GM12878 (cell line): ENCODE data around the gene ATP8A1. TPM values are rescaled to one million over a fixed set of nuclear protein-coding genes. Genes with fewer than 3 reads are reported as not detected.
A peak's percentile ranks its signal among the peaks of the same experiment; 100 is the strongest.

Experiments
- BCLAF1 ChIP-seq: fragments of 450-650 bp; IDR thresholded peaks from 2 replicates; pipeline ENCODE4 v1.6.1; 2017; ENCODE audit warnings: antibody characterized with exemption, mild to moderate bottlenecking, moderate library complexity
- BRCA1 ChIP-seq: IDR thresholded peaks from 2 replicates; pipeline ENCODE4 v1.6.1; 2011; ENCODE audit warnings: low read depth, low read length, improper control_type of control experiment
- CEBPZ ChIP-seq: fragments of 150-350 bp; IDR thresholded peaks from 2 replicates; pipeline ENCODE4 v1.6.1; 2016; ENCODE audit warnings: low read depth, low read length
- DPF2 ChIP-seq: fragments of 450-650 bp; IDR thresholded peaks from 2 replicates; pipeline ENCODE4 v1.6.1; 2017; ENCODE audit warnings: mild to moderate bottlenecking
- HDAC6 ChIP-seq: fragments of 200-600 bp; sonication (generic); IDR thresholded peaks from one replicate; pipeline ENCODE4 v1.8.0; 2017; ENCODE audit warnings: antibody characterized with exemption; ENCODE audit not compliant: unreplicated experiment
- HDGF ChIP-seq: fragments of 450-650 bp; IDR thresholded peaks from 2 replicates; pipeline ENCODE4 v1.6.1; 2016; ENCODE audit warnings: antibody characterized with exemption
- JUND ChIP-seq: IDR thresholded peaks from 2 replicates; pipeline ENCODE4 v1.6.1; 2012; ENCODE audit warnings: low read depth, mild to moderate bottlenecking, low read length, improper control_type of control experiment, moderate library complexity
- KAT2A ChIP-seq: conservative IDR thresholded peaks from 2 replicates; pipeline ENCODE4 v1.6.1; 2011; ENCODE audit warnings: low read depth, low read length; ENCODE audit not compliant: control insufficient read depth
- LARP7 ChIP-seq: fragments of 450-650 bp; IDR thresholded peaks from 2 replicates; pipeline ENCODE4 v1.6.1; 2017; ENCODE audit warnings: mild to moderate bottlenecking
- MTA2 ChIP-seq: fragments of 450-650 bp; IDR thresholded peaks from 2 replicates; pipeline ENCODE4 v1.6.1; 2016; ENCODE audit warnings: low read depth, mild to moderate bottlenecking, moderate library complexity
- NFIC ChIP-seq: IDR thresholded peaks from 2 replicates; pipeline ENCODE4 v1.6.1; 2012; ENCODE audit warnings: low read depth, mild to moderate bottlenecking, inconsistent platforms, low read length, moderate library complexity
- POLR2AphosphoS2 ChIP-seq: IDR thresholded peaks from 2 replicates; pipeline ENCODE4 v1.6.1; 2011; ENCODE audit warnings: low read depth, mild to moderate bottlenecking, low read length, improper control_type of control experiment, moderate library complexity
- RAD21 ChIP-seq: IDR thresholded peaks from 2 replicates; pipeline ENCODE4 v1.6.1; 2011; ENCODE audit warnings: mild to moderate bottlenecking, low read depth, low read length, moderate library complexity; ENCODE audit not compliant: insufficient read depth
- RCOR1 ChIP-seq: conservative IDR thresholded peaks from 2 replicates; pipeline ENCODE4 v1.6.1; 2012; ENCODE audit warnings: low read depth, low read length, improper control_type of control experiment
- SMARCA5 ChIP-seq: fragments of 450-650 bp; IDR thresholded peaks from 2 replicates; pipeline ENCODE4 v1.6.1; 2017; ENCODE audit warnings: mild to moderate bottlenecking
- TARDBP ChIP-seq: IDR thresholded peaks from 2 replicates; pipeline ENCODE4 v1.6.1; 2016; ENCODE audit warnings: borderline replicate concordance
- TCF7 ChIP-seq: IDR thresholded peaks from 2 replicates; pipeline ENCODE4 v1.6.1; 2014; ENCODE audit warnings: antibody characterized with exemption, borderline replicate concordance
- ZBTB33 ChIP-seq: fragments of 450-650 bp; IDR thresholded peaks from 2 replicates; pipeline ENCODE4 v1.6.1; 2017; ENCODE audit warnings: mild to moderate bottlenecking
- ZNF207 ChIP-seq: fragments of 450-650 bp; IDR thresholded peaks from 2 replicates; pipeline ENCODE4 v1.6.1; 2014; ENCODE audit warnings: antibody characterized with exemption, mild to moderate bottlenecking, borderline replicate concordance
- ZNF217 ChIP-seq: fragments of 450-650 bp; IDR thresholded peaks from 2 replicates; pipeline ENCODE4 v1.6.1; 2017; ENCODE audit warnings: antibody characterized with exemption, mild to moderate bottlenecking
- ZNF622 ChIP-seq: fragments of 450-650 bp; IDR thresholded peaks from 2 replicates; pipeline ENCODE4 v1.6.1; 2017; ENCODE audit warnings: mild to moderate bottlenecking, inconsistent platforms
- polyA plus RNA-seq, 11 experiments: library from polyadenylated mRNA; depleted of rRNA in 4 of 11; unstranded in 6 of 11; stranded (reverse) in 5 of 11; fragments of >200 nt; fragmentation: Nextera tagmentation in 4 of 11; fragmentation: Illumina TruSeq in 1 of 11; extraction: Ambion mirVana in 4 of 11; extraction: Trizol in 1 of 11; gene quantifications; 1 replicate in 1 of 11; 2 replicates in 10 of 11; pipeline versions ENCODE4 v1.2.1 to v1.2.3, GENCODE V29; 2011 to 2016; ENCODE audit warnings: inconsistent platforms in 2 of 11, missing spikeins in 2 of 11, low read depth in 1 of 11
- total RNA-seq, 4 experiments: library from RNA; depleted of rRNA in 3 of 4; stranded (reverse); fragments of >200 nt in 3 of 4; fragmentation: Illumina TruSeq in 1 of 4; extraction: Trizol in 1 of 4; gene quantifications; 2 replicates each; pipeline versions ENCODE4 v1.2.1 to v1.2.3, GENCODE V29; 2013 to 2021
- TF ChIP-seq, protein P1 (sequence below): IDR thresholded peaks from 2 replicates; pipeline ENCODE4 v1.6.1; 2011; ENCODE audit warnings: borderline replicate concordance, low read depth, mild to moderate bottlenecking, moderate library complexity, mixed read lengths, low read length; ENCODE audit not compliant: insufficient read depth; ENCODE audit errors: extremely low read length
- TF ChIP-seq, protein P2 (sequence below): IDR thresholded peaks from 2 replicates; pipeline ENCODE4 v1.6.1; 2011; ENCODE audit warnings: low read depth, mild to moderate bottlenecking, low read length, moderate library complexity, borderline replicate concordance; ENCODE audit errors: extremely low read depth

The ATP8A1 gene
- total and polyA plus RNA-seq, 10 of the 15 experiments (the other 5 are each of a cell fraction or from before 2014, with no cell fraction given) = 9.0 to 116 (median 37.3) TPM

DNA sequence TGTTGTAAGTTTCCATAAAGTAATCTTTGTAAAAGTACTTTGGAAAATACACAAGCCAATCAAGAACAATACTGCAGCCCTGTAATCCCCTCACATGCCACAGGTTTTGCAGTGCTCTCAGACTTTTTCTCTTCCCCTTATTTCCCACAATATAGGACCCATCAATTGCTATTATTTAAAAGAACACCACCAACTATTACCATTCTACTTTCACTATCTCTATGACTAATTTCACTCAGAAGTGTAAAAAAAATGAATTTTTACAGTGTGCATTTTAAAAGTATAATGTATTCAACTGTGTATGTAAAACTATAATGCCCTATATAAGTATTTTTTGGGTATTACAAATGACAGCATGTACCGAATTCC is 1.7 kb downstream of the ATP8A1 start (continued):
- TF ChIP-seq CEBPZ = no peak
- TF ChIP-seq JUND = no peak
- TF ChIP-seq MTA2 = peak; percentile 47; the same call in 1 of the 2 replicates
- no peak for TF ChIP-seq TARDBP
- TF ChIP-seq KAT2A = no peak
- peak; percentile 73 for TF ChIP-seq NFIC
- no peak for TF ChIP-seq DPF2
- TF ChIP-seq TCF7 = 0 out of 2 replicates have a peak, but pooled peaks have one; percentile 13
- no peak for TF ChIP-seq BRCA1
- no peak for TF ChIP-seq POLR2AphosphoS2
- TF ChIP-seq HDAC6 = no peak
- no peak for TF ChIP-seq ZNF207
- no peak for TF ChIP-seq SMARCA5
- TF ChIP-seq, protein P1, sequence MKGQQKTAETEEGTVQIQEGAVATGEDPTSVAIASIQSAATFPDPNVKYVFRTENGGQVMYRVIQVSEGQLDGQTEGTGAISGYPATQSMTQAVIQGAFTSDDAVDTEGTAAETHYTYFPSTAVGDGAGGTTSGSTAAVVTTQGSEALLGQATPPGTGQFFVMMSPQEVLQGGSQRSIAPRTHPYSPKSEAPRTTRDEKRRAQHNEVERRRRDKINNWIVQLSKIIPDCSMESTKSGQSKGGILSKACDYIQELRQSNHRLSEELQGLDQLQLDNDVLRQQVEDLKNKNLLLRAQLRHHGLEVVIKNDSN = no peak
- TF ChIP-seq, protein P2, sequence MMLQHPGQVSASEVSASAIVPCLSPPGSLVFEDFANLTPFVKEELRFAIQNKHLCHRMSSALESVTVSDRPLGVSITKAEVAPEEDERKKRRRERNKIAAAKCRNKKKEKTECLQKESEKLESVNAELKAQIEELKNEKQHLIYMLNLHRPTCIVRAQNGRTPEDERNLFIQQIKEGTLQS = no peak
- no peak for TF ChIP-seq ZBTB33
- no peak for TF ChIP-seq ZNF622
- TF ChIP-seq RCOR1 = no peak
- no peak for TF ChIP-seq HDGF
- peak; percentile 56; the same call in 1 of the 2 replicates for TF ChIP-seq ZNF217
- TF ChIP-seq RAD21 = 0 out of 2 replicates have a peak, but pooled peaks have one; percentile 4
- no peak for TF ChIP-seq BCLAF1
- no peak for TF ChIP-seq LARP7
